Occipital lobe (tissue), 2 donors: ENCODE data around the gene RPH3AL. TPM values are rescaled to one million over a fixed set of nuclear protein-coding genes. Genes with fewer than 3 reads are reported as not detected.

ENCODE experiments used
- DNase-seq: peaks from one replicate; lab custom pipeline; 2025; lab: John Stamatoyannopoulos, UW
- total RNA-seq: library from RNA; depleted of rRNA; stranded (reverse); fragments of >200 nt; gene quantifications from one replicate; pipeline ENCODE4 v1.2.3, GENCODE V29; 2014

Gene RPH3AL
- total RNA-seq, 1 donor from 2014 or later = 1.1 TPM

- no peak for DNase-seq
Measured at GRCh38 chr17:301681-302299, 50.8 kb downstream of the RPH3AL start.

- DNase-seq = no peak
Measured at GRCh38 chr17:300881-301280, 51.7 kb downstream of the RPH3AL start.

- DNase-seq = no peak
Measured at GRCh38 chr17:299546-299945, 53.1 kb downstream of the RPH3AL start.

DNA sequence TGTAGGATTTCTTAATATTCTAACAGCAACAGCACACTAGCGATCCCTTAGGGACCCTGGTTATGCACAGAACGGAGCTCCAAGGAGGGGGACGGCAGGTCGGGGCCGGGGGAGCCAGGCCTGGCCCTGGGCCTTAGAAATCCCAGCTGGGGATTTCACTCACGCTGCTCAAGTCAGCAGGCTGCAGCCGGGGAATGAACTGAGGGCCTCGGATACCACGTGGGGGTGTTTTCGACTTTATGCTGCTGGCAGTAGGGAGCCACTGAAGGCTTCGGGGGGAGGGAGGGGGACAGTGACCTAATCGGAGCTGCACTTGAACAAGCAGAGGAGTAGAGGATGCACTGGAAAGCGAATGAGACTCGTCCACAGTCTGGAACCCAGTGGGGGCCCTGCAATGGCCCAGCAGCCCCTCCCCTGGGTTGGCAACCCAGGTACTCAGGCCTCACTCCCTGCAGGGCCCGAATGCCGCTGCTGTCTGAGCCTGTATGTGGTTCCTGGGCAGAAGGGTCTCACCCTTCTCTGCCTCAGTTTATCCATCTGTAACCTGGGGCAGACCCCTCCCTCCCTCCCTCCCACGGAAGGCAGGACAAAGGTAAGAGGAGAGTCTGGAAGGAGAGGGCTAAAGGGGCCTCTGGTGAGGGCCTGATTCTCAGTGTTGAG is 53.7 kb downstream of the RPH3AL start:
- DNase-seq = no peak

DNA sequence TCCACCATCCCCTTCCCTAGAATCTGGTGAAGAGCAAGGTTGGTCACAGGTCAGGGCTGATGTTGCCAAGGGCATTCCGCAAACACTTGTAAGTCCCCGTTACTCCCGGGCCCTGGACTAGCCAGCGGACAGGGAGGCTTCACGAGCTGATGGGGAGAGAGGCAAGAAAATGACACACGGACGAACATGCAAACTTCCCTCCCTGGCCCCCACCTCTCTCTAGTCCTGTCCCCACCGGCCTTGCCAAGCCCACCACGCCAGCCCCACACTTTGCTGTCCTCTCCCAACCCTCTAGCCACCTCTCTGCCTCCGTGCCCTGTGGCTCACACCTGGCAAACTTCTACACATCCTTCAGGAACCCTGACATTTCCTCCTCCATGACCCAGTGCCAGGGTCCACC is 54.8 kb downstream of the RPH3AL start:
- DNase-seq = no peak

DNA sequence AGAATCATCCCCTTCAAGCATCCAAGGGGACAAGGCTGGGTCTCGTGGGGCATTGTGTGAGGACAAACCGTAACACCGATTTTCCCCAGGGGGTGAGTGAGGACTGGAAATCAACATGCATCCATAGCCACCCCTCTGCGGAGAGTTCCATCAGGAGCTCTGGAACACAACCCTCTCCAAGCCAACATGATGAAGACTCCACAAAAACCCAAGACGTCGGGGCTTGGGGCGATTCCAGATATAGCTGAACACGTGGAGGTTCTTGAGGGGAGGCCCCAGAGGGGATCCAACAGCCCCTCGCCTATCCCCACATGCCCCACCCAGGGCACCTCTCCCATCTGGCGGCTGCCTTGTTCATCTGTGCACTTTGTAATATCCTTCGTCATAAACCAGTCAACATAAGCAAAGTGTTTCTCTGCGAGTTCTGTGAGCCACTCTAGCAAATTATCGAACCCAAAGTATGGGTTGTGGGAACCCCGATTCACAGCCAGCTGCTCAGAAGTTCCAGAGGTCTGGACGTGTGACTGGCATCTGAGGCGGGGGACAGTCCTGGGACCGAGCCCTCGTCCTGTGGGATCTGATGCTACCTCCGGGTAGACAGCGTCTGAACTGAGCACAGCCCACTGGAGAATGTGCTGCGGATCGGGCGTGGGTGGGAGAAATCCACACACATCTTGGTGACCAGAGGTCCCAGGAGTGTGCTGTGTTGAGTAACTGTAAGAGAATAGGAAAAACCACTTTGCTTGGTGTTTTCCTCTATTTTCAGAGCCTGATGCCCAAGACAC is 55.5 kb downstream of the RPH3AL start:
- no peak for DNase-seq

DNA sequence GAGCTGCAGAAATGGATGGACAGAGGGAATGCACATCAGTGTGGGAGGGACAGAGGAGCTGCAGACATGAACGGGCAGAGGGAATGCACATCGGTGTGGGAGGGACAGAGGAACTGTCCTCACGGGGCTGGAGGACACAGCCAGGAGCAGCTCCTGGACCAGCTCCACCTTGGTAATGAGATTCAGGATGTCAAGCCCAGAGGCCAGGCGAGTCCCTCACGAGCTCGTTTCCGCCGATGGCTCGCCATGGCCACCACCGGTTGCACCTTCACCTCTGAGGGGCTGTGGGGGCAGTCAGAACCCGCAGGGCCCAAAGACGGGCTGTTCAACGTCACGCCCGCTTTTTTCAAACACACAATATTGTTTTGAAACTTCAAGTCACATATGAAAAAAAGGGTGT is 56.2 kb downstream of the RPH3AL start:
- DNase-seq = no peak

- DNase-seq = no peak
Measured at GRCh38 chr17:292531-293382, 59.9 kb downstream of the RPH3AL start.

GRCh38 chr17:292016-292415 is 60.6 kb downstream of the RPH3AL start:
- no peak for DNase-seq

GRCh38 chr17:291587-291986 is 61.0 kb downstream of the RPH3AL start:
- DNase-seq = no peak

- no peak for DNase-seq
Measured at GRCh38 chr17:290626-291025, 62.0 kb downstream of the RPH3AL start.

- no peak for DNase-seq
Measured at GRCh38 chr17:290121-290521, 62.5 kb downstream of the RPH3AL start.

DNA sequence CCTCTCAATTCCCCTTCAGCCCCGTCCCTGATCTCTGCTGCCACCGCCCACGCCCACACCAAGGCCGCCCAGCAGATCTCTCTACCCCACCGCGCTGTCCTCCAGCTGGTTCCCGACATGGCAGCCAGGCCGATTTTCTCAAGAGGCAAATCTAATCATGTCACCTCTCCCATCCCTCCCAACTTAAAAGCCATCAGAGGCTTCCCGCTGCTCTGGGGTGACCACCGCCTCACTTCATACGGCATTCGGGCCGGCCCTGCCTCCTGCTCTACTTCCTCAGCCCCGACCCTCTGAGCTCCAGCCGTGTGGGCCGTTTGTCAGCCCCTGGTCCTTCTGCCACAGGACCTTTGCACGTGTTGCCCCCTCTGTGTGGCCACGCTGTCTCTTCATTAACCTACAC is 63.2 kb downstream of the RPH3AL start:
- no peak for DNase-seq

GRCh38 chr17:288802-289356 is 63.7 kb downstream of the RPH3AL start:
- no peak for DNase-seq

GRCh38 chr17:286571-286970 is 66.0 kb downstream of the RPH3AL start:
- DNase-seq = no peak

DNA sequence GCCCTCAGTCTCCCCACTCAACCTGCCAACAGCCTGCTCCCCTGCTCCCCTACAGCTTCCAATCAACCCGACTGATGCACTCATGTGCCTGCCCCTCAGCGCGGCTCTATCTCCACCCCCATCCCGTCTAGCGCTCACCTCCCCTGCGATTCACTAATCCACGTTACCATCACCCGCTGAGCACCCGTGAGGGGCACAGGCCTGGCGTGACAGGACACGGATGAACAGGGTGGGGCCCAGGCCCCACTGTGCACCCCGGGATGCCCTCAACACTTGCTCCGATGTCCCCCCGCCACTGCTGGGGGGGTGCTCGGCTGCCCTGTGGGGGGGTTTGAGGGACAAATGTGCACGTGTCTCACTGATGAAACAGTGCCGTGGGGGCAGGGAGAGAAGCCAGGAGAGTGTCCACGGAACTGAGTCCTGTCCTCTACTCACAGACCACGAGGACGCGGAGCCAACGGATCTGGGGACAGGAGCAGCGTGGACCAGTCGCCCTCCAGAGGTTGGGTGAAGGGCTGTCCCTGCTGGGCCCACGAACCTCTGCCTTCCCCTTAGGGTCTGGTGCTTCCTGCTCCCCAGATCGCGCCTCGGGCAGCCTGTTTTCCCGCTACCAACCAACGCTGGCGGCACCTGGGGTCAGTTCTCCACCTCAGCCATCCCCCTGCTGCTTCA is 66.7 kb downstream of the RPH3AL start:
- DNase-seq = no peak

GRCh38 chr17:284676-285355 is 67.8 kb downstream of the RPH3AL start:
- DNase-seq = no peak

DNA sequence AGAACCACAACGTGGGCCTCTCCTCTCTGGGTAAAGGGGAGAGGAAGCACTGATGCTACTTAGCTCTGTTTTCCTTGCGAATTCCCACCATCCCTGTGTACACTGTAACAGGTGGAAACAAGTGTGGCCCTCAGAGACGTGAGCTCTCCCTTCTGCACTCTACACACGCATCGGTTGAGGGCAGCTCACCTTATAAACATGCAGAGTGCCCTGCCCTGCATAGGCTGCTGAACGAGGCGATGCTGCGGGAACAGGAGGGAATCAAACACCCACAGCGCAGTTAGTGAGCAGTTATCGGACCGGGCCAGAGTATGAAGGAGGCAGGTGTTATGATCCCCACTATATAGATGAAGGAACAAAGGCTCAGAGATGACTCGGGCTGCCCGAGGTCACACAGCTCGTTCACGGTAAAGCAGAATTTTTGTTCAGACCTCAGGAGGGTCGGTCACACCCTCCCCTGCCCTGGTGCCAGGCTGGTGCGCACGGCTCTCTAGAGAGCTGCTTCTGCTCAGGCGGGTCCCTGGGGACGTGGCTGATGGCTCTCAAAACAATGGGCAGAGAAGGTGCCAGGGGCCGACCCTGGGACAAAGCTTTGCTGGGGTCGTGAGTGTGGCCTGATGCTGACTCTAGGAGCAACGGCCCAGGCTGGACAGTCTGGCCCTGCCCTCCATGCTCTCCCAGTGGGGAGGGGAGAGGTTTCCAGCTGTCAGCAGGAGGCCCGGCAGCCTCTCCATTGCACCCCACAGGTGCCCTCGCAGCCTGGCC is 68.5 kb downstream of the RPH3AL start:
- no peak for DNase-seq
